Astrocyte of the cerebellum (primary cell): Measurements from ENCODE around the gene FNDC10.
"Not testable (repeated sequence)": the region's sequence is repeated elsewhere in the genome, so short reads cannot be mapped to it uniquely, and the experiment has no call there.

Source experiments
- DNase-seq: peaks from one replicate; pipeline ENCODE4 v3.0.0-alpha.2; 2011; ENCODE audit warnings: low read depth
- H3K4me3 ChIP-seq: 2 replicates; pipeline ENCODE4 v1.5.1; 2011; ENCODE audit warnings: mild to moderate bottlenecking, low read depth, low read length, moderate library complexity
- CTCF ChIP-seq: IDR thresholded peaks from 2 replicates; pipeline ENCODE4 v1.5.1; 2012; ENCODE audit warnings: low read length, low read depth, moderate library complexity, mild to moderate bottlenecking; ENCODE audit errors: missing control alignments
- in situ Hi-C: cut with HindIII; loops from 2 replicates; pipeline ENCODE4 v1.10.0; 2017; ENCODE audit warnings: low sequenced_read_pairs

Gene FNDC10

GRCh38 chr1:1599935-1600860 is at the start of gene FNDC10:
Gene FNDC10, minus strand, starts transcription at chr1:1600135. Its CDS starts 120 bp downstream, at chr1:1600015.
- no peak for TF ChIP-seq CTCF
- in situ Hi-C loops = no loop called here
- H3K4me3 ChIP-seq = peak within 1 kb of the TSS; percentile 32
- no peak for DNase-seq

- in situ Hi-C loops, DNase-seq, H3K4me3 ChIP-seq: not testable (repeated sequence)
Measured at GRCh38 chr1:1648265-1648664, 48.3 kb upstream of the FNDC10 start.

GRCh38 chr1:1647567-1648241 is 47.8 kb upstream of the FNDC10 start:
- in situ Hi-C loops, DNase-seq, H3K4me3 ChIP-seq: not testable (repeated sequence)

GRCh38 chr1:1646326-1646725 is 46.4 kb upstream of the FNDC10 start:
- DNase-seq, H3K4me3 ChIP-seq, in situ Hi-C loops: not testable (repeated sequence)

DNA sequence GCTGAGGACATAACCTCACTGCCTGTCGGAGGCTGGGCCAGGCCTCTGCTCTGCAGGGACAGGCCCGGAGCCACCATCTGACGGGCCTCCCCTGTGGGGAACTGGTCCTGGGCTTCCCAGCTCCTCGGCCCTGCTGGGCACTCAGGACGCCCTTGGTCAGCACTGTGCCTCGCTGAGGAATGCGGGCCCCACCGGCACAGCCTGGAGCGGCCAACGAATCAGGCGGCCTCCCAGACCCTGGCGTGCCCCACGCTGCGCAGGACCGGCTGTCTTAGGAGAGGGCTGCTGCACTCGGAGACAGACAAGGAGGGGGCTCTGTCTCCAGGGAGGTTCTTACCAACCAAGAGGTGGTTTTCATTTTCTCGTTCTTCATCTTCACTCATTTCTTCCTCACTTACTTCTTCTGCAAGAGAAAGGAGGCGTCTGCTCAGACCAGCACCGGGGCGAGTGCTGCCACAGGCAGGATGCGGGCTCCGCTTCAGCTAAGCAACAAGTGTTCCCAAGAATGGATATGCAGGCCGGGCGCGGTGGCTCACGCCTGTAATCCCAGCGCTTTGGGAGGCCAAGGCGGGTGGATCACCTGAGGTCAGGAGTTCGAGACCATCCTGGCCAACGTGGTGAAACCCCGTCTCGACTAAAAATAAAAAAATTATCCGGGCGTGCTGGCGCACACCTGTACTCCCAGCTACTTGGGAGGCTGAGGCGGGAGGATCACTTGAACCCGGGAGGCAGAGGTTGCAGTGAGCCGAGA is 41.0 kb upstream of the FNDC10 start:
- DNase-seq, H3K4me3 ChIP-seq, in situ Hi-C loops: not testable (repeated sequence)

- in situ Hi-C loops, DNase-seq, H3K4me3 ChIP-seq: not testable (repeated sequence)
Measured at GRCh38 chr1:1640081-1640480, 40.1 kb upstream of the FNDC10 start.

GRCh38 chr1:1639368-1639767 is 39.4 kb upstream of the FNDC10 start:
- DNase-seq, in situ Hi-C loops, H3K4me3 ChIP-seq: not testable (repeated sequence)

DNA sequence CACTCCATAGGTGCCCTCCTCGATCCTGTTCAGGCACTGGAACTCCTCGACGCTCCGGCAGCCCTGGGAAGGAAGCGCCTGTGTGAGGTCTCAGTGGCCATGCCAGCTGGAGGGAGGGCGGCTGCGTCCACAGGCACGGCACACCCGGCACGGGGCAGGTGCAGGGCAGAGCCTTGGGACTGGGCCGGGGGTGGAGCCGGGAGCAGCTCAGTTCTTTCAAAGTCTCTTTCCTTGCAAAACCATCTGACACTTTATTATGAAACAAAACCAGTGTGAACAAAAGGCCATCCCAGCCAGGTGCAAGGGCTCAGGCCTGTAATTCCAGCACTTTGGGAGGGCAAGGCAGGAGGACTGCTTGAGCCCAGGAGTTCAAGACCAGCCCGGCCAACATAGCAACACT is 38.6 kb upstream of the FNDC10 start:
- H3K4me3 ChIP-seq, in situ Hi-C loops, DNase-seq: not testable (repeated sequence)

- H3K4me3 ChIP-seq, DNase-seq, in situ Hi-C loops: not testable (repeated sequence)
Measured at GRCh38 chr1:1637479-1637875, 37.5 kb upstream of the FNDC10 start.

DNA sequence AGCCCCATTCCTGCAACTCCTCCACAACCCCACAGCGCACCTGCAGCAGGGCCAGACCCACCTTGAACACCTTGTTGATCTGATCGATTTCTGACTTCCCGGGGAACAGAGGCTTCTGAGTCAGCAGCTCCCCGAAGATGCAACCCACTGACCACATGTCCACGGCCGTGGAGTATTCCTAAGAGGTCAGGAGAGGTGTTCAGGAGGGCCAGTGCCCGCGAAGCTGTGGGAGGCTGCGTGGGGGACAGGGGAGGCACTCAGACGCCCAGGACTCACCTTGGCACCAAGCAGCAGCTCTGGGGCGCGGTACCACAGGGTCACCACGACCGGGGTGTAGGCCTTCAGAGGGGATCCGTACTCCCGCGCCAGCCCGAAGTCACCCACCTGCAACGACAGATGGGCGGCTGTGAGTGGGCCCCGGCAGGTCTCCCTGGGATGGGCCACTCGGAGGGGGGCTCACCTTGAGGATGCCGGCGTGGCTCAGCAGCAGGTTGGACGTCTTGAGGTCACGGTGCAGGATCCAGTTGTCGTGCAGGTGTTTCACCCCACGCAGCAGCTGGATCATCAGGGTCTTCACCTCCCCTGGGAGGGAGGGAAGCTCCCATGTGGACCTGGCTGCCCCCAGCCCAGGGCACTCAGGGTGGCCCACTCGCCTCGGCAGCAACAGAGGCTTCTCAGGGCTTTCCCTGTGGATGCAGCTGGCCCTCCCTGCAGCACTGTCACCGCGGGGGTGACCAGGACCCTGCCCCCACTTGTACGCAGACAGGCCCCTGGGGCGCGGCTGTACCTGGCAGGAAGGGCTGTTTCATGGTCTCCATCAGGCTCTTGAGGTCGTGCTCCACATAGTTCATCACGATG is 36.9 kb upstream of the FNDC10 start:
- in situ Hi-C loops, DNase-seq, H3K4me3 ChIP-seq: not testable (repeated sequence)

DNA sequence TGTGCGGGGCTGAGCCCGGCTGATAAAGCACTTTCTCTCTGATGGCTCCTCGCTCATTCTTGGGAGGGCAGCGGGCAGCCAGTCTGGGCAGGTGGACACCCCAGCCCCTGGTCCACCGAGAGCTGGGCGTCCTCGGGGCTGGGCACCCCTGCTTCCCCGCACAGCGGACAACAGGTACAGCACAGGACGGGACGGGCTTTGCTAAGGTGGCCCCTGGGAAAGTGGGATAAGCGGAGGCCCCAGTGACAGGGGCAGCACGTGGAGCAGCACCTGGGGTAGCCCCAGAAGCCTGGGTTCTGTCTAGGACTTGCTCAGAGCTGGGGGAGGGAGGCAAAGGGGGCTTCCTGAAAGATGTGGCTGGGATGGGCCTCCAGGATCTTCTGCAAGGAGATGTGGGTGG is 34.7 kb upstream of the FNDC10 start:
- DNase-seq, in situ Hi-C loops, H3K4me3 ChIP-seq: not testable (repeated sequence)

GRCh38 chr1:1633409-1633808 is 33.5 kb upstream of the FNDC10 start:
- DNase-seq, H3K4me3 ChIP-seq, in situ Hi-C loops: not testable (repeated sequence)
